GM12865 (cell line): ENCODE data around the gene MYH15.

Experiments used
- DNase-seq: peaks from one replicate; pipeline ENCODE4 v3.0.0; 2010; ENCODE audit warnings: low read depth
- H3K4me3 ChIP-seq: 2 replicates; pipeline ENCODE4 v1.5.1; 2011; ENCODE audit warnings: mild to moderate bottlenecking, low read depth, low read length, control low read depth
- TF ChIP-seq, protein P1 (sequence below): IDR thresholded peaks from 2 replicates; pipeline ENCODE4 v1.5.1; 2011; ENCODE audit warnings: low read length, control low read depth, low read depth, inconsistent platforms; ENCODE audit not compliant: insufficient read depth; ENCODE audit errors: missing control alignments

Gene MYH15

DNA sequence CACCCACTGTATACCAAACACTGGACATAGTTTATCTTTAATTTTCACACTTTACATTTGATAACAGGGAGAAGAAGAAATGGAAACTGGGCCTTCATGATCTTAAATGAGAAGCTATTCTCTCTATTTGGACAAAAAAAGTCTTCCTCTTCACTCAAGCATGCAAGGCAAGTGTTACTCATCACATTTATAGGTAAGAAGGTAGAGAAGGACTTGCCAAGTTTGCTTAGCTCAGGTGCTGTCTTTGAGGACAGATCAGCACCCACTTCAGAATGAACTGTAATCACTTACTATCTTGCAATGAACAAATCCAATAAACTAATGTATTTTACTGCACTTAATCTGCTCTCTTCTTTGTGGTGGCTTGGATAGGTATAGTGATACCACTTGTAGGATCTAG lies 1.1 kb upstream of the MYH15 start:
- TF ChIP-seq, protein P1, sequence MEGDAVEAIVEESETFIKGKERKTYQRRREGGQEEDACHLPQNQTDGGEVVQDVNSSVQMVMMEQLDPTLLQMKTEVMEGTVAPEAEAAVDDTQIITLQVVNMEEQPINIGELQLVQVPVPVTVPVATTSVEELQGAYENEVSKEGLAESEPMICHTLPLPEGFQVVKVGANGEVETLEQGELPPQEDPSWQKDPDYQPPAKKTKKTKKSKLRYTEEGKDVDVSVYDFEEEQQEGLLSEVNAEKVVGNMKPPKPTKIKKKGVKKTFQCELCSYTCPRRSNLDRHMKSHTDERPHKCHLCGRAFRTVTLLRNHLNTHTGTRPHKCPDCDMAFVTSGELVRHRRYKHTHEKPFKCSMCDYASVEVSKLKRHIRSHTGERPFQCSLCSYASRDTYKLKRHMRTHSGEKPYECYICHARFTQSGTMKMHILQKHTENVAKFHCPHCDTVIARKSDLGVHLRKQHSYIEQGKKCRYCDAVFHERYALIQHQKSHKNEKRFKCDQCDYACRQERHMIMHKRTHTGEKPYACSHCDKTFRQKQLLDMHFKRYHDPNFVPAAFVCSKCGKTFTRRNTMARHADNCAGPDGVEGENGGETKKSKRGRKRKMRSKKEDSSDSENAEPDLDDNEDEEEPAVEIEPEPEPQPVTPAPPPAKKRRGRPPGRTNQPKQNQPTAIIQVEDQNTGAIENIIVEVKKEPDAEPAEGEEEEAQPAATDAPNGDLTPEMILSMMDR: no peak
- no peak overlapping the region for H3K4me3 ChIP-seq
- no peak for DNase-seq

DNA sequence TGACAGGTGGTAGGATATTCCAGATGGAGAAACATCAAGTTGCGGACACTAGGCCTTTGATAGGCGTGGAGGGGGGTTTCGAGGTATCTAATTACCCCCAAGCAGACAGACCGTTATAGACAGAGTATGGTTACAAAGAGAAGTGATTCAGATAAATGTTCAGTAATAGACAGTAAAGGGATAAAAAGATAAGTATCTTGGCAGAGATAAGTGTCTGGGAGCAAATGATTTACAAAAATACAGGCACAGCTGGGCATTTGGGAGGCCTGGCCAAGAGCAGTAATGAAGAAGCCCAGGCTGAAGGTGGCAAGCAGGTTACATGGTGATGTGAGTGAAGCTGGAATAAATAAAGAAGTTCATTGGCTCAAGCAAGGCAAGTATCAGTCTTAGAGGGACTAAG lies 659 bp upstream of the MYH15 start:
- TF ChIP-seq, protein P1: no peak
- DNase-seq: no peak
- H3K4me3 ChIP-seq: no peak overlapping the region

DNA sequence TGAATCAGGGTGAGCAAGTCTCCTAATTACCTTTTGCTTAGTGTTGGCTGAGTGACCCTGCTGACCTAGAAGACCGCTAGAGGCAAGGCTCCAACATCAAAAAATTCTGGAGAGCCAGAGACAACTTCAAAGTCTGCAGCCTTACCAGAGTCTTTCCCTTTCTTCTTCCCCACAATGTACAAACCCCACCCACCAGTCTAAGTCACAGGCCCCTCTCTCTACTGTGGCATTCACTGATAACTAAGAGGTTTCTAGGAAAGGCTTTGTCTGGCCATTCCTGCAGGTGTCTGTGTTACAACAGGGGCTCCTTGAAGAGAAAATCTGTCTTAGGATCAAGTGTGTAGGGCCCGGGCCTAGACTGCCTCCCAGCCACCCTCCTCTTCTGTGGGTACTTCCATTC lies 525 bp downstream of the MYH15 start:
- no peak for DNase-seq
- H3K4me3 ChIP-seq: no peak overlapping the region
- TF ChIP-seq, protein P1: no peak

DNA sequence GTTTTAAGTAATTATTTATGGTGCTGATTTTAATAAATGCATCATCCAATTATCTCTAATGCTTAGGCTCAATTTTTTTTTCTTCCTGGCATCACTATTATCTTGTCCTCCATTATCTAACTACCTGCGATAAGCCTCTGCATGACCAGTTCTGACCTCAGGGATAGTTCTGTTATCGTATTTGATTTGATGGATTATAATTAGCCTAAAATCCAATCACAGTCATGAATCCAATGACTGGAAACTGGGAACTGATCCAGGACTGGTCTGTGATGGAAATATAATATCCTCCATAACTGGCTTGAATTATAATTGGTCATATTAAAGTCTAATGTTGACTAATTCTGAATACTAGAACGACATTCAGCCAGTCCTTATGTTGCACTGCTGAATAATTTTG lies 1.1 kb downstream of the MYH15 start:
- no peak overlapping the region for H3K4me3 ChIP-seq
- TF ChIP-seq, protein P1: no peak
- no peak for DNase-seq

DNA sequence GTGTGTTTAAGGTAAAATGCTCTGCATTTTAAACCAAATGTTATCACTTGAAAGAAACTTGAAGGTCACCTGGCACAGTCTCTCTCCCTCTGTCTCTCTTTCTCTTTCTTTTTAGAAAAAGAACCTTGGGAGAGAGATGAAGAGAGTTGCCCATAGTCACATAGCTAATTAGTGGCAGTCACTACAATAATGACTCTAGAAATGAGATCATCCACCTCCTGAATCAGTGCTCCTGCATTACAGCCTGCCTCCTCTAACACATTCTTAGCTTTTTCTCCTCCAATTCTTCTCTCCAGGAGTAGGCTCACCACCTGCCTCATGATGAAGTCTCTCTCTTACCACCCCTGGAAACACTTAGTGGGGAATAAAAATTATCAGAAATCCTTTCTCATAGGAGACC lies 2.5 kb downstream of the MYH15 start:
- TF ChIP-seq, protein P1: no peak
- no peak overlapping the region for H3K4me3 ChIP-seq

DNA sequence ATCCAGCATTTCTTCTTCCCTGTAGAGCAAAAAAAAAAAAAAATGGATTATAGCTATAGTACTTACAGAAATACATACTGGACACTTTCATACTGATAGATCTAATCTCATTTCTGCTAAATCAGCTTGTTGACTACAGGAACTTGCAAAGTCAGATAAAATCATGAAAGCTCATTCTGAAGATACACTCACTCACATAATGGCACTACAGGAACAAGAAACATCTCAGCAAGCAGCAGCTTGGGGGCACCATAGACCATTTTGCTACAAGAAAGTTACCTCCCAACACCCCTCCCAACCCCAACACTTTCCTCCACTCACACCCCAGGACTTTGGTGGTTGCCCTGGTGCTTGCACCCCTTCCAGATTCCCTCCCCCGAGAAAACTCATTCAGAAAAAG lies 4.6 kb downstream of the MYH15 start:
- no peak overlapping the region for H3K4me3 ChIP-seq
- TF ChIP-seq, protein P1: no peak
- no peak for DNase-seq

More for the DNA sequence above, 2.5 kb downstream of the MYH15 start:
- no peak for DNase-seq

DNA sequence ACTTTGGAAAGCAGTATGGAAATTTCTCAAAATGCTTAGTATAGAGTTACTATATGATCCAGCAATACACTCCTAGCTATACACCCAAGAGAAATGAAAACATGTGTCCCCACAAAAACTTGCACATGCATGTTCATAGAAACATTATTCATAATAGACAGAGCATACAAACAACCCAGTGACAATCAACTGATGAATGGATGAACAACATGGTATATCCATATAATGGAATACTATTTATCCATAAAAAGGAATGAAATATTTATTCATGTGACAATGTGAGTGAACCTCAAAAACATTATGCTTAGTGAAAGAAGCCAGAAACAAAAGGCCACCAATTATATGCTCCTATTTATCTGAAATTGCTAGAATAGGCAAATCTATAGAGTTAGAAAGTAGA lies 6.7 kb downstream of the MYH15 start:
- DNase-seq: no peak
- H3K4me3 ChIP-seq: no peak overlapping the region
- TF ChIP-seq, protein P1: no peak
